ENCODE data around the gene E2F4. TPM values are rescaled to one million over a fixed set of nuclear protein-coding genes. Genes with fewer than 3 reads are reported as not detected.

E2F4 gene
- total and polyA plus RNA-seq, 9 of the 15 experiments (the other 6 are each of a cell fraction or from before 2014, with no cell fraction given), result 9.7 to 139 (median 106) TPM

DNA sequence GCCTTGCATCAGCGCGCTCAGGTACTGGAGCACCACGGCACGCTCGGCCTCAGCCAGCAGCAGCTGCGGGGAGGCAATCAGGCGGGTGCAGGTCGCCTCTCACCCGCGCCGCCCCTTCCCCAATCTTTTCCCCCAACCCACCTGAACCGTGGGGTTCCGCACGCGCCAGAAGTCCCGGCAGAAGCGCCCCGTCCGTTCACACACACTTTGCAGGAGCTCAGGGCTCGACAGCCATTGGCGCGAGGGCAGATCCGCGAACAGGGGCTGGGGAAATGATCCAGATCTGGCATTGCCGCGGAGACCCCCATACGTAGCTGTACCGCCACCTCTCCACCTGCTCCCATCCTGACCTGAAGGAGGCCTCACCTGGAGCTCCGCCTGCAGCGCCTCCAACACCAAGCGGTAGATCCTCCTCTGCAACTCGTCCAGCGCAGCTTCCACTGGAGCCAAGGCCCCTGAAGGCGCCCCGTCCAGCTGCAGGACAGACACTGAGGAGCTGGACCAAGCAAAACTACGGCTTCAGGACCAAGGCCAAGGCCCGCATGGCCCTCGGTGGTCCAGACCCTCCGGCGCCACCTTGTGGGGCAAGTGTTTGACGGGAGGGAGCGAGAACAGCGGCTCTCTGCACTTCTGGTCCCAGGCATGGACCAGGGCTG, 6.8 kb upstream of the E2F4 start (continued):
- TF ChIP-seq ZNF232 (CRISPR knock-in tag; IDR thresholded peaks at IDR 0.05) (peak; percentile 85; the same call in 1 of the 2 replicates), ZNF583 (CRISPR knock-in tag; IDR thresholded peaks at IDR 0.05) (no peak), HDAC1 (IDR thresholded peaks at IDR 0.05) (peak in 1 of 2 experiments; percentile 94; a peak in 2 of 4 replicates), TAF15 (IDR thresholded peaks at IDR 0.05; ENCODE audit: low read depth, low read length) (no peak), CBFA2T2 (conservative IDR thresholded peaks at IDR 0.05) (no peak), RAD51 (IDR thresholded peaks at IDR 0.05; ENCODE audit: borderline replicate concordance, low read depth) (no peak), PBX2 (CRISPR knock-in tag; IDR thresholded peaks at IDR 0.05; ENCODE audit: low read depth) (no peak), PBX2 (tag; conservative IDR thresholded peaks at IDR 0.05; ENCODE audit: low read depth) (no peak)
- TF ChIP-seq, protein P1, sequence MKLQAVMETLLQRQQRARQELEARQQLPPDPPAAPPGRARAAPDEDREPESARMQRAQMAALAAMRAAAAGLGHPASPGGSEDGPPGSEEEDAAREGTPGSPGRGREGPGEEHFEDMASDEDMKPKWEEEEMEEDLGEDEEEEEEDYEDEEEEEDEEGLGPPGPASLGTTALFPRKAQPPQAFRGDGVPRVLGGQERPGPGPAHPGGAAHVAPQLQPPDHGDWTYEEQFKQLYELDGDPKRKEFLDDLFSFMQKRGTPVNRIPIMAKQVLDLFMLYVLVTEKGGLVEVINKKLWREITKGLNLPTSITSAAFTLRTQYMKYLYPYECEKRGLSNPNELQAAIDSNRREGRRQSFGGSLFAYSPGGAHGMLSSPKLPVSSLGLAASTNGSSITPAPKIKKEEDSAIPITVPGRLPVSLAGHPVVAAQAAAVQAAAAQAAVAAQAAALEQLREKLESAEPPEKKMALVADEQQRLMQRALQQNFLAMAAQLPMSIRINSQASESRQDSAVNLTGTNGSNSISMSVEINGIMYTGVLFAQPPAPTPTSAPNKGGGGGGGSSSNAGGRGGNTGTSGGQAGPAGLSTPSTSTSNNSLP (IDR thresholded peaks at IDR 0.05; ENCODE audit: borderline replicate concordance, low read depth, low read length), result no peak
- TF ChIP-seq, protein P2, sequence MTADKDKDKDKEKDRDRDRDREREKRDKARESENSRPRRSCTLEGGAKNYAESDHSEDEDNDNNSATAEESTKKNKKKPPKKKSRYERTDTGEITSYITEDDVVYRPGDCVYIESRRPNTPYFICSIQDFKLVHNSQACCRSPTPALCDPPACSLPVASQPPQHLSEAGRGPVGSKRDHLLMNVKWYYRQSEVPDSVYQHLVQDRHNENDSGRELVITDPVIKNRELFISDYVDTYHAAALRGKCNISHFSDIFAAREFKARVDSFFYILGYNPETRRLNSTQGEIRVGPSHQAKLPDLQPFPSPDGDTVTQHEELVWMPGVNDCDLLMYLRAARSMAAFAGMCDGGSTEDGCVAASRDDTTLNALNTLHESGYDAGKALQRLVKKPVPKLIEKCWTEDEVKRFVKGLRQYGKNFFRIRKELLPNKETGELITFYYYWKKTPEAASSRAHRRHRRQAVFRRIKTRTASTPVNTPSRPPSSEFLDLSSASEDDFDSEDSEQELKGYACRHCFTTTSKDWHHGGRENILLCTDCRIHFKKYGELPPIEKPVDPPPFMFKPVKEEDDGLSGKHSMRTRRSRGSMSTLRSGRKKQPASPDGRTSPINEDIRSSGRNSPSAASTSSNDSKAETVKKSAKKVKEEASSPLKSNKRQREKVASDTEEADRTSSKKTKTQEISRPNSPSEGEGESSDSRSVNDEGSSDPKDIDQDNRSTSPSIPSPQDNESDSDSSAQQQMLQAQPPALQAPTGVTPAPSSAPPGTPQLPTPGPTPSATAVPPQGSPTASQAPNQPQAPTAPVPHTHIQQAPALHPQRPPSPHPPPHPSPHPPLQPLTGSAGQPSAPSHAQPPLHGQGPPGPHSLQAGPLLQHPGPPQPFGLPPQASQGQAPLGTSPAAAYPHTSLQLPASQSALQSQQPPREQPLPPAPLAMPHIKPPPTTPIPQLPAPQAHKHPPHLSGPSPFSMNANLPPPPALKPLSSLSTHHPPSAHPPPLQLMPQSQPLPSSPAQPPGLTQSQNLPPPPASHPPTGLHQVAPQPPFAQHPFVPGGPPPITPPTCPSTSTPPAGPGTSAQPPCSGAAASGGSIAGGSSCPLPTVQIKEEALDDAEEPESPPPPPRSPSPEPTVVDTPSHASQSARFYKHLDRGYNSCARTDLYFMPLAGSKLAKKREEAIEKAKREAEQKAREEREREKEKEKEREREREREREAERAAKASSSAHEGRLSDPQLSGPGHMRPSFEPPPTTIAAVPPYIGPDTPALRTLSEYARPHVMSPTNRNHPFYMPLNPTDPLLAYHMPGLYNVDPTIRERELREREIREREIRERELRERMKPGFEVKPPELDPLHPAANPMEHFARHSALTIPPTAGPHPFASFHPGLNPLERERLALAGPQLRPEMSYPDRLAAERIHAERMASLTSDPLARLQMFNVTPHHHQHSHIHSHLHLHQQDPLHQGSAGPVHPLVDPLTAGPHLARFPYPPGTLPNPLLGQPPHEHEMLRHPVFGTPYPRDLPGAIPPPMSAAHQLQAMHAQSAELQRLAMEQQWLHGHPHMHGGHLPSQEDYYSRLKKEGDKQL (CRISPR knock-in tag; IDR thresholded peaks at IDR 0.05; ENCODE audit: borderline replicate concordance), result peak; percentile 86; the same call in 1 of the 2 replicates
- TF ChIP-seq, protein P3, sequence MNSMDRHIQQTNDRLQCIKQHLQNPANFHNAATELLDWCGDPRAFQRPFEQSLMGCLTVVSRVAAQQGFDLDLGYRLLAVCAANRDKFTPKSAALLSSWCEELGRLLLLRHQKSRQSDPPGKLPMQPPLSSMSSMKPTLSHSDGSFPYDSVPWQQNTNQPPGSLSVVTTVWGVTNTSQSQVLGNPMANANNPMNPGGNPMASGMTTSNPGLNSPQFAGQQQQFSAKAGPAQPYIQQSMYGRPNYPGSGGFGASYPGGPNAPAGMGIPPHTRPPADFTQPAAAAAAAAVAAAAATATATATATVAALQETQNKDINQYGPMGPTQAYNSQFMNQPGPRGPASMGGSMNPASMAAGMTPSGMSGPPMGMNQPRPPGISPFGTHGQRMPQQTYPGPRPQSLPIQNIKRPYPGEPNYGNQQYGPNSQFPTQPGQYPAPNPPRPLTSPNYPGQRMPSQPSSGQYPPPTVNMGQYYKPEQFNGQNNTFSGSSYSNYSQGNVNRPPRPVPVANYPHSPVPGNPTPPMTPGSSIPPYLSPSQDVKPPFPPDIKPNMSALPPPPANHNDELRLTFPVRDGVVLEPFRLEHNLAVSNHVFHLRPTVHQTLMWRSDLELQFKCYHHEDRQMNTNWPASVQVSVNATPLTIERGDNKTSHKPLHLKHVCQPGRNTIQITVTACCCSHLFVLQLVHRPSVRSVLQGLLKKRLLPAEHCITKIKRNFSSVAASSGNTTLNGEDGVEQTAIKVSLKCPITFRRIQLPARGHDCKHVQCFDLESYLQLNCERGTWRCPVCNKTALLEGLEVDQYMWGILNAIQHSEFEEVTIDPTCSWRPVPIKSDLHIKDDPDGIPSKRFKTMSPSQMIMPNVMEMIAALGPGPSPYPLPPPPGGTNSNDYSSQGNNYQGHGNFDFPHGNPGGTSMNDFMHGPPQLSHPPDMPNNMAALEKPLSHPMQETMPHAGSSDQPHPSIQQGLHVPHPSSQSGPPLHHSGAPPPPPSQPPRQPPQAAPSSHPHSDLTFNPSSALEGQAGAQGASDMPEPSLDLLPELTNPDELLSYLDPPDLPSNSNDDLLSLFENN (IDR thresholded peaks at IDR 0.05; ENCODE audit: low read depth in 2 of 2, low read length in 2 of 2), result no peak
- TF ChIP-seq, protein P4, sequence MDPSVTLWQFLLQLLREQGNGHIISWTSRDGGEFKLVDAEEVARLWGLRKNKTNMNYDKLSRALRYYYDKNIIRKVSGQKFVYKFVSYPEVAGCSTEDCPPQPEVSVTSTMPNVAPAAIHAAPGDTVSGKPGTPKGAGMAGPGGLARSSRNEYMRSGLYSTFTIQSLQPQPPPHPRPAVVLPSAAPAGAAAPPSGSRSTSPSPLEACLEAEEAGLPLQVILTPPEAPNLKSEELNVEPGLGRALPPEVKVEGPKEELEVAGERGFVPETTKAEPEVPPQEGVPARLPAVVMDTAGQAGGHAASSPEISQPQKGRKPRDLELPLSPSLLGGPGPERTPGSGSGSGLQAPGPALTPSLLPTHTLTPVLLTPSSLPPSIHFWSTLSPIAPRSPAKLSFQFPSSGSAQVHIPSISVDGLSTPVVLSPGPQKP (CRISPR knock-in tag; IDR thresholded peaks at IDR 0.05), result no peak
